Naive thymus-derived CD8-positive, alpha-beta T cell (primary cell): ENCODE data around the gene NUDT8. TPM values are rescaled to one million over a fixed set of nuclear protein-coding genes. Genes with fewer than 3 reads are reported as not detected.

Experiments used
- ATAC-seq, 2 donors: fragments of 150-1000 bp; cut with Tn5 transposase in 1 of 2; sonication (Bioruptor Pico), chemical (Tn5 transposase) in 1 of 2; 1 replicate in 1 of 2; 2 replicates in 1 of 2; pipeline ENCODE4 v1.10.0; 2021; ENCODE audit warnings: mild to moderate bottlenecking in 2 of 2, moderate library complexity in 2 of 2
- POLR2A ChIA-PET: fragments of 350-600 bp; sonication (Branson Sonifier 250); formaldehyde crosslinking; loops from one replicate; lab custom pipeline; 2021; ENCODE audit warnings: antibody characterized with exemption; lab: Charles Lee
- DNase-seq, 10 donors: peaks; one replicate each; pipeline versions ENCODE4 v3.0.0 to v3.0.0-alpha.2; 2020 to 2022
- H3K27ac Mint-ChIP-seq, 10 donors: one replicate each; pipeline ENCODE4 v1.8.0; 2020 to 2022; ENCODE audit warnings: mild to moderate bottlenecking in 10 of 10, mixed read lengths in 10 of 10, moderate library complexity in 4 of 10, inconsistent platforms in 1 of 10
- H3K27me3 Mint-ChIP-seq, 5 donors: one replicate each; pipeline ENCODE4 v1.8.0; 2021 to 2022; ENCODE audit warnings: mixed read lengths in 5 of 5
- H3K36me3 Mint-ChIP-seq, 3 donors: one replicate each; pipeline ENCODE4 v1.8.0; 2020 to 2022; ENCODE audit warnings: mixed read lengths in 3 of 3, mild to moderate bottlenecking in 2 of 3, inconsistent platforms in 1 of 3
- H3K4me1 Mint-ChIP-seq, 4 donors: one replicate each; pipeline ENCODE4 v1.8.0; 2021 to 2022; ENCODE audit warnings: mixed read lengths in 4 of 4
- H3K4me3 Mint-ChIP-seq, 10 donors: one replicate each; pipeline ENCODE4 v1.8.0; 2020 to 2022; ENCODE audit warnings: mild to moderate bottlenecking in 10 of 10, mixed read lengths in 10 of 10, moderate library complexity in 6 of 10, inconsistent platforms in 1 of 10
- H3K9me3 Mint-ChIP-seq, 9 donors: one replicate each; pipeline ENCODE4 v1.8.0; 2020 to 2022; ENCODE audit warnings: mixed read lengths in 9 of 9, mild to moderate bottlenecking in 3 of 9, inconsistent platforms in 1 of 9, moderate library complexity in 1 of 9
- polyA plus RNA-seq, 3 donors: library from polyadenylated mRNA; unstranded; fragments of 300-500 nt; fragmentation: Illumina TruSeq; gene quantifications; one replicate each; pipeline ENCODE4 v1.2.3, GENCODE V29; 2021
- total RNA-seq, 8 experiments: library from RNA in 2 of 8; stranded (reverse) in 2 of 8; gene quantifications; one replicate each; pipeline ENCODE4 v1.2.3 and lab custom pipeline; 2021 to 2026

The NUDT8 gene
- total RNA-seq (1 to 10 TPM; 2.0 to 3.2 TPM), polyA plus RNA-seq (1 to 10 TPM; 2.7 to 3.1 (median 2.7) TPM), total RNA-seq (lab: John Stamatoyannopoulos, UW) (0.98 to 3.4 (median 2.2) reads per million in 6 experiments)

GRCh38 chr11:67629386-67630227, at the start of gene NUDT8:
NUDT8 (minus strand) TSS chr11:67629937; CDS start chr11:67629911, 26 bp downstream.
- Mint-ChIP-seq H3K27ac (peak within 1 kb of the TSS; percentile 45 to 95 (median 90)), H3K9me3 (no peaks in the 10 kb centered on the region), H3K27me3 (no peaks in the 10 kb centered on the region), H3K36me3 (no peaks in the 10 kb centered on the region), H3K4me1 (peaks cover 9 to 13% (median 12%) of the 10 kb centered on the region in 4 donors), H3K4me3 (peak within 1 kb of the TSS; percentile 82 to 95 (median 90))
- DNase-seq: peak; percentile 75 to 93 (median 86)
- POLR2A ChIA-PET: interaction anchor here (0.5 to 5.5 kb wide), 8 partner anchors 9 to 349 kb away, joined by 3 to 61 read pairs (median 6); partner anchors contain the start of genes ACY3 and TBX10
- ATAC-seq: peak; percentile 72 to 76

- no peak for ATAC-seq
- POLR2A ChIA-PET: no interaction called here
- Mint-ChIP-seq H3K4me1 (no peaks in the 10 kb centered on the region), H3K36me3 (no peaks in the 10 kb centered on the region), H3K27ac (no peak overlapping the region), H3K27me3 (peaks cover 0 to 12% (median 2%) of the 10 kb centered on the region in 5 donors), H3K4me3 (no peak overlapping the region), H3K9me3 (peaks cover 0 to 2% (median 0%) of the 10 kb centered on the region in 9 donors)
- no peak for DNase-seq
These were observed 45.5 kb upstream of the NUDT8 start for GRCh38 chr11:67675058-67675747.

GRCh38 chr11:67674442-67674871, 44.7 kb upstream of the NUDT8 start, which contains the start of gene ALDH3B2:
ALDH3B2 (minus strand) TSS chr11:67674623; CDS start chr11:67666935, 7,688 bp downstream.
- Mint-ChIP-seq H3K27me3 (peaks cover 0 to 12% (median 2%) of the 10 kb centered on the region in 5 donors), H3K36me3 (no peaks in the 10 kb centered on the region), H3K27ac (peak within 1 kb of the TSS in 2 of 10 donors; percentile 15 to 52), H3K4me1 (no peaks in the 10 kb centered on the region), H3K4me3 (no peak within 1 kb of the TSS), H3K9me3 (peaks cover 0 to 2% (median 0%) of the 10 kb centered on the region in 9 donors)
- ATAC-seq (no peak), DNase-seq (no peak)
- POLR2A ChIA-PET: no interaction called here

- Mint-ChIP-seq H3K27me3 (peaks cover 0 to 12% (median 2%) of the 10 kb centered on the region in 5 donors), H3K27ac (peak overlapping the region in 2 of 10 donors; percentile 15 to 52), H3K4me1 (no peaks in the 10 kb centered on the region), H3K36me3 (no peaks in the 10 kb centered on the region), H3K4me3 (no peak overlapping the region), H3K9me3 (peaks cover 0 to 2% (median 0%) of the 10 kb centered on the region in 9 donors)
- ATAC-seq (no peak), DNase-seq (no peak)
- POLR2A ChIA-PET: no interaction called here
These were observed 44.2 kb upstream of the NUDT8 start for GRCh38 chr11:67673902-67674301.

- no peak for DNase-seq
- Mint-ChIP-seq H3K4me3 (no peak overlapping the region), H3K4me1 (no peaks in the 10 kb centered on the region), H3K27me3 (peaks cover 0 to 12% (median 2%) of the 10 kb centered on the region in 5 donors), H3K9me3 (peaks cover 0 to 2% (median 0%) of the 10 kb centered on the region in 9 donors), H3K27ac (no peak overlapping the region), H3K36me3 (no peaks in the 10 kb centered on the region)
- POLR2A ChIA-PET: no interaction called here
- ATAC-seq: no peak
These were observed 43.6 kb upstream of the NUDT8 start for GRCh38 chr11:67673358-67673757.

- Mint-ChIP-seq H3K4me1 (peaks cover 0 to 7% (median 0%) of the 10 kb centered on the region in 4 donors), H3K27ac (no peak overlapping the region), H3K27me3 (peaks cover 0 to 12% (median 2%) of the 10 kb centered on the region in 5 donors), H3K9me3 (no peaks in the 10 kb centered on the region), H3K4me3 (no peak overlapping the region), H3K36me3 (no peaks in the 10 kb centered on the region)
- DNase-seq: no peak
- POLR2A ChIA-PET: no interaction called here
- no peak for ATAC-seq
These were observed 41.4 kb upstream of the NUDT8 start for GRCh38 chr11:67671211-67671520.

- no peak for ATAC-seq
- no peak for DNase-seq
- POLR2A ChIA-PET: no interaction called here
- Mint-ChIP-seq H3K4me1 (peaks cover 0 to 7% (median 0%) of the 10 kb centered on the region in 4 donors), H3K9me3 (no peaks in the 10 kb centered on the region), H3K4me3 (no peak overlapping the region), H3K27ac (no peak overlapping the region), H3K36me3 (no peaks in the 10 kb centered on the region), H3K27me3 (peaks cover 0 to 12% (median 0%) of the 10 kb centered on the region in 5 donors)
These were observed 40.8 kb upstream of the NUDT8 start for GRCh38 chr11:67670316-67671210.

- H3K36me3 Mint-ChIP-seq: no peaks in the 10 kb centered on the region
- no peaks in the 10 kb centered on the region for H3K9me3 Mint-ChIP-seq
- H3K4me3 Mint-ChIP-seq: no peak overlapping the region
- H3K27ac Mint-ChIP-seq: no peak overlapping the region
- ATAC-seq (no peak), DNase-seq (no peak)
- H3K4me1 Mint-ChIP-seq: peaks cover 0 to 7% (median 0%) of the 10 kb centered on the region in 4 donors
- no peaks in the 10 kb centered on the region for H3K27me3 Mint-ChIP-seq
- POLR2A ChIA-PET: no interaction called here
These were observed 38.4 kb upstream of the NUDT8 start for GRCh38 chr11:67668192-67668551.

GRCh38 chr11:67667490-67668191, 37.9 kb upstream of the NUDT8 start:
- POLR2A ChIA-PET: no interaction called here

GRCh38 chr11:67666676-67667489, 37.1 kb upstream of the NUDT8 start:
- POLR2A ChIA-PET: no interaction called here
- Mint-ChIP-seq H3K4me1 (peaks cover 0 to 7% (median 0%) of the 10 kb centered on the region in 4 donors), H3K36me3 (no peaks in the 10 kb centered on the region), H3K4me3 (no peak overlapping the region), H3K9me3 (no peaks in the 10 kb centered on the region), H3K27me3 (peaks cover 0 to 2% (median 0%) of the 10 kb centered on the region in 5 donors), H3K27ac (no peak overlapping the region)
- ATAC-seq: no peak
- DNase-seq: no peak

More at GRCh38 chr11:67667490-67668191, 37.9 kb upstream of the NUDT8 start:
- ATAC-seq: no peak
- no peak overlapping the region for H3K27ac Mint-ChIP-seq
- no peak overlapping the region for H3K4me3 Mint-ChIP-seq
- no peaks in the 10 kb centered on the region for H3K27me3 Mint-ChIP-seq
- H3K4me1 Mint-ChIP-seq: peaks cover 0 to 7% (median 0%) of the 10 kb centered on the region in 4 donors
- H3K36me3 Mint-ChIP-seq: no peaks in the 10 kb centered on the region
- DNase-seq: no peak
- H3K9me3 Mint-ChIP-seq: no peaks in the 10 kb centered on the region

- H3K27ac Mint-ChIP-seq: no peak overlapping the region
- H3K36me3 Mint-ChIP-seq: no peaks in the 10 kb centered on the region
- peaks cover 0 to 2% (median 0%) of the 10 kb centered on the region in 5 donors for H3K27me3 Mint-ChIP-seq
- H3K4me3 Mint-ChIP-seq: no peak overlapping the region
- peaks cover 0 to 7% (median 0%) of the 10 kb centered on the region in 4 donors for H3K4me1 Mint-ChIP-seq
- POLR2A ChIA-PET: no interaction called here
- ATAC-seq (no peak), DNase-seq (no peak)
- no peaks in the 10 kb centered on the region for H3K9me3 Mint-ChIP-seq
These were observed 36.5 kb upstream of the NUDT8 start for GRCh38 chr11:67666303-67666645.
